Lower leg skin (tissue), 4 donors: ENCODE measurements around the gene CATSPERB. TPM values are rescaled to one million over a fixed set of nuclear protein-coding genes. Genes with fewer than 3 reads are reported as not detected.

Source experiments
- DNase-seq, 2 donors: peaks; one replicate each; pipeline ENCODE4 v3.0.0-alpha.2; 2019; ENCODE audit warnings: low spot score in 2 of 2
- H3K4me3 ChIP-seq: fragments of 200-600 bp; sonication (generic); 2 replicates; pipeline ENCODE4 v1.5.1; 2017; ENCODE audit warnings: mild to moderate bottlenecking, low read depth; ENCODE audit not compliant: poor library complexity, severe bottlenecking
- CTCF ChIP-seq, 3 donors: fragments of 450-650 bp; IDR thresholded peaks; one replicate each; pipeline ENCODE4 v1.5.1; 2016; ENCODE audit warnings: antibody characterized with exemption in 3 of 3, mild to moderate bottlenecking in 3 of 3, moderate library complexity in 2 of 3
- POLR2A ChIP-seq, 2 donors: fragments of 450-650 bp; IDR thresholded peaks; one replicate each; pipeline ENCODE4 v1.6.1; 2016 to 2017; ENCODE audit warnings: antibody characterized with exemption in 2 of 2, mild to moderate bottlenecking in 1 of 2, moderate library complexity in 1 of 2
- WGBS, 2 donors: methylation state at CpG; one replicate each; pipeline ENCODE4 v1.1.5; 2018; 5-methylcytosine and 5-hydroxymethylcytosine counted together
- intact Hi-C: fragments of 100-400 bp; cut with DNase I; formaldehyde crosslinking; loops from one replicate; pipeline ENCODE4 v1.15.0; 2023; ENCODE audit warnings: low total_unique reads
- total RNA-seq, 4 donors: library from RNA; depleted of rRNA; stranded (reverse); fragments of >200 nt; gene quantifications; one replicate each; pipeline ENCODE4 v1.1.0, GENCODE V29; 2016

CATSPERB gene
- total RNA-seq, 4 donors from 2014 or later = 0.21 to 1.3 (median 0.44) TPM

GRCh38 chr14:91732439-91732838, 553 bp upstream of the CATSPERB start:
- H3K4me3 ChIP-seq = no peak overlapping the region
- no peak for DNase-seq
- no peak for TF ChIP-seq POLR2A (IDR thresholded peaks at IDR 0.05)
- no peak for TF ChIP-seq CTCF (IDR thresholded peaks at IDR 0.05)
- intact Hi-C loops = no loop called here
- WGBS, 2 donors = 78 to 81% methylated on average over 5 of the region's 5 CpGs

GRCh38 chr14:91731018-91731417, 868 bp downstream of the CATSPERB start:
- TF ChIP-seq CTCF (IDR thresholded peaks at IDR 0.05) (no peak), POLR2A (IDR thresholded peaks at IDR 0.05) (no peak)
- no peak overlapping the region for H3K4me3 ChIP-seq
- no peak for DNase-seq
- intact Hi-C loops = no loop called here
- 51 to 58% methylated on average over 2 of the region's 2 CpGs for WGBS, 2 donors

GRCh38 chr14:91729756-91730155, 2.1 kb downstream of the CATSPERB start:
- DNase-seq = no peak
- TF ChIP-seq CTCF (IDR thresholded peaks at IDR 0.05) = no peak
- TF ChIP-seq POLR2A (IDR thresholded peaks at IDR 0.05) = no peak
- no peak overlapping the region for H3K4me3 ChIP-seq
- 56 to 65% methylated on average over 3 of the region's 3 CpGs for WGBS, 2 donors
- intact Hi-C loops = no loop called here

- no peak overlapping the region for H3K4me3 ChIP-seq
- DNase-seq = no peak
- intact Hi-C loops = no loop called here
- WGBS, 2 donors = 60 to 79% methylated on average over 4 of the region's 4 CpGs
- TF ChIP-seq CTCF (IDR thresholded peaks at IDR 0.05) (no peak), POLR2A (IDR thresholded peaks at IDR 0.05) (no peak)
These were observed 3.2 kb downstream of the CATSPERB start for GRCh38 chr14:91728616-91729183.

GRCh38 chr14:91727121-91727520, 4.8 kb downstream of the CATSPERB start:
- H3K4me3 ChIP-seq = no peak overlapping the region
- TF ChIP-seq CTCF (IDR thresholded peaks at IDR 0.05) = no peak
- no peak for TF ChIP-seq POLR2A (IDR thresholded peaks at IDR 0.05)
- intact Hi-C loops = no loop called here

GRCh38 chr14:91723501-91723900, 8.4 kb downstream of the CATSPERB start:
- 89 to 93% methylated on average over 2 of the region's 2 CpGs for WGBS, 2 donors
- intact Hi-C loops = no loop called here
- no peak for DNase-seq
- TF ChIP-seq CTCF (IDR thresholded peaks at IDR 0.05) = no peak
- TF ChIP-seq POLR2A (IDR thresholded peaks at IDR 0.05) = no peak
- no peak overlapping the region for H3K4me3 ChIP-seq

More at GRCh38 chr14:91727121-91727520, 4.8 kb downstream of the CATSPERB start:
- DNase-seq = no peak
- WGBS, 2 donors = 52 to 58% methylated on average over 2 of the region's 2 CpGs
